NCI-H2171 (cell line): ENCODE results near the gene LAD1.

Experiments used
- DNase-seq: peaks from one replicate; lab custom pipeline; 2025; lab: John Stamatoyannopoulos, UW

Gene LAD1

DNA sequence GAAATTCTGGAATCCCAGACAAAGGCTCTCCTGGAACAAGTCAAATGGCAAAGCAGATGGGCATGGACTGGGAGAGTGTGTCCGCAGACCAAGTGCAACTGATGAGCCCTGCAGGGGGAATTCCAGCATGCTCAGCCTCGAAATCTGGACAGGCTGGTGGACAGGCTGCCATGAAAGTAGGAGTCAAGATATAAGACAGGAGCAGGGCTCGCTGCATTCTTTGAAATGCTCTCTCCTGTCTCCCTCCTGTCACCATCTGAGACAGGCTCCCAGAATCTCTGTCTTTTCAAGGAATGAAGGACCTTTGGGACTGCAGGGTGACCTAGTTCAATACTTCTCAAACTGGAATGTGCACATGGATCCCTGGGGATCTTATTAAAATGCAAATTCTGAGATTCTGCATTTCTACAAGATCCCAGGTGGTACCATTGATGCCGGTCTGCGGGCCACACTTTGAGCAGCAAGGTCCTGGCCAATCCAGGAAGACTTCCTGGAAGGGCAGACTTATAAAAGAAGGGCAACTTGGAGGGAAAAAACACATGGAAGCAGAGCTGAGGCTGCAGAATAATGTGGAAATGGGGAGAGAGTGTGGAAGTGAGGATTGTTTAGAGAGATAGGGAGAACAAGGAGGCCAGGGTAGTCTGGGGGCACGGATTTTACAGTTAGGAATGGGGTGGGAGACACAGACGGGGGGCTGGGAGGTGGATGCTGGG, 51.5 kb downstream of the LAD1 start:
- DNase-seq = no peak

DNA sequence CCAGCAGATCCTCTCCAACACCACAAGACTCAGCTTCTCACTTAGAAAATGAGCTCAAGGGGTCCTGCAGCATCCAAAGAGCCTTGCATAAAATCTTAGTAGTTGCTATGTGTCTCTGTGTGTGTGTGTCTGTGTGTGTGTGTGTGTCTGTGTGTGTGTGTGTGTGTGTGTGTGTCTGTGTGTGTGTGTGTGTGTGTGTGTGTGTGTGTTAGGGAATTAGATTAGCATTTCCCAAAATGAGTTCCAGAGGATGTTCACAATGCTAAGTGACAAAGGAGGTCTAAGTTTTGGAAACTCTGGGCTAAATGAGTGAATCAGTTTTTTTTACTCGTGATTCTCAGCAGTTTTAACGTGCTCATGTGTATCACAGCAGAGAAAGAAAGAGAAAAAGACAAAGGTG, 52.1 kb downstream of the LAD1 start:
- no peak for DNase-seq

DNA sequence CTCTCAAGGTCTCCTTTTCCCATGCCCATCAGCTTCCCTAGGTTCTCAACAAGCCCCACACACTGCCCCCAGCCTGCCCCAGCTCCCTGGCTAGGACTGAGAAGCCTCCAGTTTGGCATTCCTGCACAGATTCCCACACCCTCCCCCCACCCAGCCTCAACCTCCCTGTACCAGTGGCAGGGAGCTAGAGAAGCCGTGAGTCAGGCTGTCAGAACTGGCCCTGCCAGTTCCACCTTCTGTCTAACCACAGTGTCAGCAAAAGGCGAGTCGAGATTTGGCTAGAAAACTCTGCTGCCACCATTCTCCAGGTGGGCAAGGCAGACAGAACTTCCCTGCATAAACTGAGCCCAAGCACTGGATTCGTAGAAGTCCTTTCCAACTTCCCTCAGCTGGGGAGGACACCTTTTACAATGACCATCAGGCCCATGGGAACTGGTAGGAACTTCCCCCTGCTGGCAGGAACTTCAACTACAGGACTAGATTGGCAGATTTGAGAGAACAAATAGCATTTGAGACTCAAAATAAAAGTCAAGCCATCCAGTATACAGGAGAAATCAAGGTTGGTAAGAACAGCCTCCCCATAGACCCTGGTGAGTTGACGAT, 52.7 kb downstream of the LAD1 start:
- DNase-seq = no peak

DNA sequence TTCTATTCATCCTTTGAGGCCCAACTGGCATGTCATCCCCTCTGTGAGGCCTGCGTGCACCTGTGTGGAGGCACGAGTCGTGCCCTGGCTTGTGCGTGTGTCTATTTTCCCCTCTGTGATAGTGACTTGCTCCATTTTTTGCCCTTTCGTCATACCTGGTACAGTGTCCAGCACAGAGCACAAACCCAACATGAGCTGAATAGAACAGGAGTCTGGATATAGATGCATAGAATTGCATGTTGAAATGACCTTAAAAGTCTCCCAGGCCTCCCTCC, 54.1 kb downstream of the LAD1 start:
- no peak for DNase-seq

DNA sequence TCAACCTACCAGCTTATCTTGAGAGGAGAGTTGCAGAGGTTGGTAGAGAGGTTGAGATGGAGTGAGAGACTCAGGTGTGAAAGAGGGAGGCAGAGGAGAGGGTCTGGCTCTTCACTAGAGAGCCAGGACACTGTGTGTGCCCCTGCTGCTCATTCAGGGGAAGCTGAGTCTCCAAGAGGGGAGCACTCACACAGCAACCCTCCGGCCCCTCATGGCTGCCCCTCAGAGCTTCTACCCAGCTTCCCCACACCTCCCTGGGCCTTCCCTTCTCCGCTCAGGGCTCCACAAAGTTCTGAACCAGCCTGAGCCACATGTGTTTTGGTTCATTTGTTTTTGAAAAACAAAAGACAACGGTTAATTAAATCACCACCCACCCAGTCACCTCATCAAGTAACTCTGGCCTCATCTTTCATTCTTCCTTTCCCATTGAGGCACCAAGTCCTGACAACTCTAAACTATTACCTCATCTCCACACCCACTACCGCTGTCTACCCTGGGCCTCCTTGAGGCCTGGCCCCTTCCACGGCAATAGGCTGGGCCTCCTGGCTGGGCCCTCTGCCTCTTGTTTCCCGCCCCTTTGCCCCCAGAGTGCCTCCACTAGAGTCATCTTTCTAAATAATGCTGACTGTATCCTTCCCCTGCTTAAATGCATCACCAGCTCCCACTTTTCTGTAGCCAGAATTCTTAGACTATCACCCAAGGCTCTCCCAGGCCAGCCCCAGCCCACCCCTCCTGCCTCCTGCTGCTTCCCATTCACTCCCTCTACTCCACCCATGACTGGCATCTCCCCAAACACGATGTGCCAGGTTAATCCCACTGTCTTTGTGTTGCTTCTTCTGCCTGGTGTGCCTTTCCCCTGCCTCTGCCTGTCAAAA, 54.7 kb downstream of the LAD1 start:
- DNase-seq = no peak

DNA sequence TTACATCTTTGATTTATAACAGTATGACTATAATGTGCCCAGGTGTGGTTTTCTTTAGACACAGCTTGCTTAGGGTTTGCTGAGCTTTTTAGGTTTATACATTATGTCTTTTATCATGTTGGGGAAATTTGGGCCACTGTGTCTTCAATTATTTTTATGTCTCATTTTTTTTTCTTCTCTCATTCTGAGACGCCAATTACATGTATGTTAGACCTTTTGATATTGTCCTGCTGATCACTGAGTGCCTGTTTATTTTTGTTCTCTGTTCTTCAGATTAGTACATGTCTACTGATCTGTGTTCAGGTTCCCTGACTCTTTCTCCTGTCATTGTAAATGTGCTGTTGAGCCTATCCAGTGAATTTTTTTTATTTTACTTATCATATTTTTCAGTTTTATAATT, 57.7 kb downstream of the LAD1 start:
- no peak for DNase-seq

DNA sequence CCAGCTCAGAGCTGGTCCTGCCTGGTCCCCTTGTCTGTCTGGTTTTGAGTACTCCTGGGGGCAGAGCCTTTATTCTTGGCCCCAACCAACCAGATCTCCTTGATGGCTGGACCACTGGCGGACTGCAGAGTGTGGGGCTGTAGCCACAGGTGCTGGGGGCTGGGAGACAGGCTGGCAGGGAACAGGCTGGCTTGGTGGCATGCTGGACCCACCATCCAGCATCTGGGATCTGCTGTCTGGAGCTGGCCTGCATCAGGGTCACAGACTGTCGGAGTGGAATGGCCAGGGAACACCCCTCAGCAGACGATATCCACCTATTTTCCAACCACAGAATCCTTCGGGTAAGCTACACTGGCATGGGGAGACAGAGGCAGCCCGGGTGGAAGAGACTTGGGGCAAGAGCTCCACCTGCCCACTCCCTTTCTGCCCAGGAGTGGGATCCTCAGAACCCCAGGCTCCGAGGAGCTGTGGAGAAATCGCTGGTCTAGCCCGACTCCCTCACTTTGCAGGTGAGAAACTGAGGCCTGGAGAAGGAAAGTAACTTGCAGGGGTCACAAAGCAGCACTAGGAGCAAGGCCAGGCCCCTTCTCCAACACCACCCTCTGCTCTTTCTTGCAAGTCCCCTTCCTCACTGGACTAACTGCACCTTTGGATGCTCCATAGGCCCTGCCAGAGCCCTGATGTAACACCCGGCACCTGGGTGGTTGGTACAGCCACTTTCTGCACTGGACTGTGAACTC, 62.2 kb downstream of the LAD1 start:
- DNase-seq = no peak

DNA sequence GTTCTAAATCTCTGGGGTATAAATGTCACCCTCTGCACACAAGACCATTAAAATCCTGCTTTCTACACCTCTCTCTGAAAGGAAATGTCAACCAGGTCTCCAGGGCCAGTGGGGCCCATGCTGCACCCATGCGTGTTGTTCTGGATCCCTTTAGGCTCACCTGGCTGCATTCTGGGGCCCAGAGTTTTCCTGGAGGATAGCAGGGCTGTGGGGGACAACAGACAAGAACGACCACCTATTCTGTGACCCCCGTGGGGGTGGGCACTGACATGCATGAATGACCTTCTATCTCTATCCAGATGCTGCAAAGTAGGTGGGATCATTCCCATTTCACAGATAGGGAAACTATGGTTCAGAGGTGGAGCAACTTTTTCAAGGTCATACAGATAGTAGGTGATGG, 63.2 kb downstream of the LAD1 start:
- DNase-seq = no peak

DNA sequence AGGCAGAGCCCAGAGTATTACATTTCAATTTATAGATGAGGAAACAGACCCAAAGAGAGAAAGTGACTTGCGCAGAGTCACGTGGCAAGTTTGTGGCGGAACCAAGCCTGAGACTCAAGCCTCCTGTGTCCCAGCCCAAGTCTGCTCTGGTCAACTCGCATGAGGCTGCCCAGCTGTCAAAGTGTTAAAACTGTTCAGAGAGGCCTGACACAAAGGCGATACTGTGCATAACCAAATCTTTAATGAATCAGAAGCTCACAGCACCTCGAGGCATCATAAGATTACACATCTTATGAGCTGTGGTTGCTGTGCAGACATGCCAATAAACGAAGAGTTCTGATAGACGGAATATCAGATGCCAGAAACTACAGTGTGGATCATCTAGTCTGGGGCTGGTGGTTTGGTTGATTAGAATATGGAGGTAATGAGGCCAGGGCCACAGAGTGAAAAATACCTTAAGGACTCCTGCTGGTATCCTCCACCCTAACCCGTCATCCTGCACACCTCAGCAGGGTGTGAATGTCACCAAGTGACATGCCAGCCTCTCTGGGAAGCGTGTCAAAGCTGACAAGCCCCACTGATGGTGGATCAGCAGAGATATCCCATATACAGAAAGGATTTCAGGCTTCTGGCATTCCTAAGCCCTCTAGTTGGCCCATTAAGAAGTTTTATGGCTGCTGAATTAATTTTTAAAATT, 63.8 kb downstream of the LAD1 start:
- no peak for DNase-seq

DNA sequence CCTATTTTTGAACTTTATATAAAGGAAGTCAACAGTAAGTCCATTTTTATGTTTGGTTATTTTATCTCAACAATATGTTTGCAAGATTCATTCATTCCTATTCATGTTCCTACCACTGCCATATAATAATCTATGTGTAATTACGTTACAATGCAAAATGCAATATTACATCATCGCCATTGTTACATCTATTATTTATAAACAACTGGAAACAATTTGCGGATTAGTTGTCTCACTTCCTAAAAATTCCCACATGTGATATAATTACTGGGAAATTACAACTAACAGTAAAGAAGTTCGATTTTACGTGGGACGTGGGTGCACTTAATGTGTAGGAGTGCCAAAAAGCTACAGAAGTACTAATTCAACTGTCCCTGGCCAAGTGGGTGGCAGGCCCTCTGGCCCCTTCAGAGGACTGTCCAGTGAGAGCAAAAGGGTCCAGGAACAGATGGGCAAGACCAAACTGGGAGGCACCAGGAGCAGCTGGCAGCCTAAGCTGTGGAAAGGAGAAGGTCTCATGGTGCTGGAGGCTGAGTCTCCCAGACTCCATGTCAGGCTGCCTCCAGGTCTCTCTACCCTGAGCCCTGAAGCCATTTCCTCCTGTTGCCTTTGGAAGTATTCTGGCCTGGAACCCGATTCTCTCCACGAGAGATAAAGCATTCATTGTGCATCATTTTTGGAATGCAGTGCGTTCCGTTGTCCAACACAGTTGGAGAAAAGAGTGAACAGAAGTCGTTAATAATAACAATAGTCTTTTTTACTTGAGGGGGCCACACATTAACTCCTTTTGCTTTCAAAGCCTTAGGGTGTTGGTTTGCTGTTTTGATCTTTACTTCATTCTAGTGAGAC, 64.6 kb downstream of the LAD1 start:
- DNase-seq = no peak

DNA sequence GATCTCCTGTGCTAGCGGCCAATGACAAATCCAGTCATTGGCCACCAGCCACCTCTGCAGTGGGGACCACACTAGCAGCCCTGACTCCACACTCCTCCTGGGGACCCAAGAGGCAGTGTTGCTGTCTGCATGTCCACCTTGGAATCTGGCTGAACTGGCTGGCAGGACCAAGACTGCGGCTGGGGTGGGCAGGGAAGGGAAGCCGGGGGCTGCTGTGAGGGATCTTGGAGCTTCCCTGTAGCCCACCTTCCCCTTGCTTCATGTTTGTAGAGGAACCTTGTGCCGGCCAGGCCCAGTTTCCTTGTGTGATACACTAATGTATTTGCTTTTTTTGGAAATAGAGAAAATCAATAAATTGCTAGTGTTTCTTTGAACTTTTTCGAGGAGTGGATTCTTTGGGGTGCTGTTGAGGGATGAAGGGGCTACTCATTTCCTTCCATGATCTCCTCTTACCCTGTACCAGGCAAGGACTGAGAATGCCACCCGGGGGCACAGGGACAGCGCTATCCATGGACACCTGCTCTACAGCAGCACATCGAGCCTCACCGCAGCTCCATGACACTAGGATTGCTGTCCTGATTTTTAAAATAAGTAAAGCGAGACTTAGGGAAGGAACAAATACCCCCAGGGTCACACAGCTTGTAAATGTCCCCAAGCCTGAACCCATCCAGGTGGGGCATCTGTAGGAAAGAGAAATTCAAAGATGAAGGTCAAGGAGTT, 66.3 kb downstream of the LAD1 start:
- no peak for DNase-seq

DNA sequence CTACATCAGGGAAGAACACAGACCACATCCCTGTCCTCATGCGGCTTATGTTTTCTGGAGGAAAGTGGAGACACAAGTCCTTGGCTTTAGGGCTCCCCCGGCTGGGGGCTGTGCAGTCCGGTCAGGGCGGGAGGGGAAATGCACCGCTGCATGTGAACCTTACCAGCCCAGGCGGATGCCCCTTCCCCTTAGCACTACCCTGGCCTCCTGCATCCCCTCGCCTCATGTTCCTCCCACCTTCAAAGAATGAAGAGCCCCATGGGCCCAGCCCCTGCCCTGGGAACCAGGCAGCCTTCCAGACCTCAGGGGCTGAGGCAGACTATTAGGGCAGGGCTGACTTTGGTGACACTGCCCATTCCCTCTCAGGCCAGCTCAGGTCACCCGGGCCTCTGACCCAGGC, 67.1 kb downstream of the LAD1 start:
- no peak for DNase-seq

DNA sequence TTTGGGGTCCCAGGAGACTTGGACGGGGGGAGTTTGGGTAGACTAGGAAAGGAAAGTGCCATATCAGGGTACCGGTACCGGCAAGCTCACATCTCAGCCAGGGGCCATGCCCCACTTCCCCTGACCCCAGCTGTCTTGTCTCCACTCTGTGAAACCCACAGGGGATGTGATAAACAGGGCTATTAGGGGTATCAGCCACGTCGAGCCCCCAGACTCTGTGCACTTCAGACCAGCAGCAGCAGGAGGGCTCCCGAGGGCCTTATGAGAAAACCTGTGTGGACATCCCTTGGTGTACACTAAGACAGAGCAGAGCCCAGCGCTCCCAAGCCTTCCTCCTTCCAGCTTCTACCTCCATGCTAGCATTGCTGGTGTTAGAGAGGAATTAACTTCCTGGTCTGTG, 68.0 kb downstream of the LAD1 start:
- no peak for DNase-seq
